MV-4-11 (cell line): ENCODE results near the gene CDHR3.

Experiments
- DNase-seq: peaks from one replicate; lab custom pipeline; 2025; lab: John Stamatoyannopoulos, UW

CDHR3 gene

DNA sequence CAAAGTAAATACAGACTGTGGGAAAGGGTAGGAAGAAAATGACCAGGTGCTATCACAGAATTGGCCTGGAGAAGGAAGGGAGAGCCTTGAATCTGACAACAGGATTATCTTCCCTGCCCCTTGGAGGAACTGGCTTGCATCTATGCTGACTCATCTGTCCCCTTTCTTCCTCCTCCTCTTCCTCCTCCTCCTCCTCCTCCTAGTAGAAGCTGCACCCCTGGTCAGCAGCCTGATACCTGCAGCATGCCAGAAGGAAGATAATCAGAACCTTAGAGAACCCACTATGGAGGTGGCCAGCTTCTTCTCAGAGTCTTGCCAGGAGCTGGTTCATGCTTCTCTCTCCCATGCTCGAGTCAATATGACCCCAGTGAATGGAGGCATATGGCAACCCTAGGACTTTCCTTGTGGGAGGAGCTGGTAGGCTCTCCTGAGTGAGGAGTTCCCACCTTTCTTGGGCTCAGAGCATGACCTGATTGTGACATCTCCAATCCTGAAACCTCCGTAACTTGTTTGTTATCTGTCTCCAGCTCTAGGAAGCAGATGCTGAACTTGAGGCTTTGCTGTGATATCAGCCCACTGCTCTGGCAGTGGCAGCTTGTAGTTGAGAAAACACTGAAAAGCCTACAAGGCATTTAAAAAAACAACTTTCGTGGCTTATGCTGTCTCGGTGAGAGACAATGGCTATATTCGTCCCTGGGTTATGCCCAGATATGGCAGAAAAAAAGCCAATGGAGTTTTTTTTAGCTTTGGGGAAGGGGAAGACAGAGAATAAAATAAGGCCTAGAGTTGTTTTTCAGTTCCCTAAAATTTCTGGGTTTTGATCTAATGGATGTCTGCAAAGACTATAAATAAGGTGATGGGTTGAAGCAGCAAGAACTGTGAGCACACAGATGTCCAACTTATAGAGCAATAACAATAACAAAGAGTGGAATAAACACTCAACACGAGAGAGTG is 60.6 kb downstream of the CDHR3 start:
- peak; percentile 88 for DNase-seq

DNA sequence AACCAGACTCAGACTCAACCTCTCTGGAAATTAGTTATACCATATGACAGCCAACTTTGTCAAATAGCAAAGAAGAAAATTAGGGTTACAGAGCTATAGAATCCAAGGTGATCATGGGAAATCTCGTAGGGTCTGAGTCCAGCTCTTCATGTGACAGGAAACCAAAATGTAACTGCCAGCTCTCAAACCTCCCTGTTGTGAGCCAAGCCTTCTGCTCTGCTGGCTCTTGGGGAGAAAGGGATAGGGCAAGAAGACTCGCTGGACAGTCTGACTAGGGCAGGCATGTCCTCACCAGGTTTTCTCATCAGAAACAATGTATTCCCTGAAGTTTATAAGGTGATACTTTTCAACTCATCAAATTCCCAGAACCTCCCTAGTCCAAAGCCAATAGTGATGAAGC is 63.0 kb downstream of the CDHR3 start:
- DNase-seq = no peak

DNA sequence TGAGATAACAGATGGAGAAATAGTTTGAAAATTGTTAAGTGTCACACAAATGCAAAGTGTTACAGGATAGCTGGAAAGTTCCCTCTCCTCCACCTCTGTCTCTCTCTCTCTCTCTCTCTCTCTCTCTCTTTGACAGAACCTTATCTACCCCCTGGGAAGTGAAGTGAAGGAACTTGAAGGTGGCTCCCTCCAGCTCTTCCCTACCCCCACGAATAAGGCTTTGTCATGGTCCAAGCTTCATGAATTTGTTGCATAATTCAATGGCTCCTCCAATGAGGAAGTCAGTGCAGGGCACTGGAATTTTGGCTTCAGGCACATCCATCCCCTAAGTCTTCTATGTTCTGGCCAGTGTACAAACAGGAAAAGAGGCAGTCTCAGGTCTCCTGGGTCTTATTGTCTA is 66.4 kb downstream of the CDHR3 start:
- no peak for DNase-seq

DNA sequence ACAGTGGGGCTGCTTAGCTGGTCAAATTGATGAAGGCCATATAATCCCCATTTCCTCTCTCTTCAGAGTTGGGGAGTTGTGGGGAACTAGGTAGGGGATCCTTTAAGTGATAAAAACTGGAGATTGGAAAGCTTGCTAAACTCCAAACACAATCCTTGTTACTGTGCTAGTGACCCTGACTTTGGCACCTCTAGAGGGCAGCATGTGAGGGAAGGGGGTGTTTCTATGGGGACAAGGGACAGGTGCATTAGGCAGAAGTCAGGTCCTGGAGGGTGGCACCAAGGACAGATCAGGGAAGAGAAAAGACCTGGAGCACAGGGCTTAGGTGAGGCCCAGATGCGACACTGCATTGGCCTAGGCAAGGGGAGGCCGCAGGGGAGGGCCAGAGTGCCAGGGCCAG is 66.9 kb downstream of the CDHR3 start:
- DNase-seq = no peak

DNA sequence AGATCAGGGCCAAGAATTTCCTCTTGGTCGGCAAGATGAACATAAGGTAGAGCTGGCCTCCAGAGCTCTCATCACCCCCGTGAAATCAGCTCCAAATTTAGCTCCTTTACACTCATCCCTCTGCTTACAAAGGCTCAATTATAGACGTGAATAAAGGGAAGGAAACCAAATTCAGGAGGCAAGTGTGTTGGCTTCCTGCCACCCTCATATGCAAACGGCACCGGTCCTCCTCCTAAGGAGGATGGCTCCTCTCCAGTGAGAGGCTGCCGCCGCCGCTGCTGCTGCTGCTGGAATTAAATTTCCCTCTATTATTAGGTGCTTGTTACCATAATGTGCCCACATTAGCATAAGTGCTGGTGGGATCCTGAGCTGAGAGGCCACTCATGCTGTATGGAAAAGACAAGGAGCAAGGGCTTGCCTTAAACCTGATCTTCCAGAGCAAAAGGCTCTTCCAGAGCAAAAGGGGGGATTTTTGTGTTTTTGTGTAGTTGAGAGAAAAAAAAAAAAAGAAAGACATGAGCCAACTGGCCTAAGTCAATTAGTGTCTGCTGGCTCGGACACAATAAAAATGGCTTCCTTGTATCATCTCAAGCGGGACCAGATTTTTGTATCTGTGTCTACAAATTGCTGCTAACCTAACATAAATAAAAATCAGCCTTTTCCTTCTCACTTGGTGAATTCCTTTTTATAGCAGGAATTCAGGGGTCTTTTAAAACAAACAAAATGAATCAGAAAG is 68.4 kb downstream of the CDHR3 start:
- DNase-seq = no peak

DNA sequence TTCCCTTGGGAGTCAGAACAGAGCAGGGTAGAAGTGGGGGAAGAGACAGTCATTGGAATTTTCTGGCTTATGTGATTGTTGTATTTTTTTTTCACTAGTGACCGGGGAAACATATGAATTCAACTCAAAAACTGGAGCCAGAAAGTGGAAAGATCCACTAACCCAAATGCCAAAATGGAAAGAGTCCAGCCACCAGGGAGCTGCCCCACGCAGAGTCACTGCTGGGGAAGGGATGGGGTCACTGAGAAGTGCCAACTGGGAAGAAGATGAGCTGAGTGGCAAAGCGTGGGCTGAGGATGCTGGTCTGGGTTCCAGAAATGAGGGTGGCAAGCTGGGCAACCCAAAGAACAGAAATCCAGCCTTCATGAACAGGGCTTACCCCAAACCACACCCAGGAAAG is 69.2 kb downstream of the CDHR3 start:
- no peak for DNase-seq

DNA sequence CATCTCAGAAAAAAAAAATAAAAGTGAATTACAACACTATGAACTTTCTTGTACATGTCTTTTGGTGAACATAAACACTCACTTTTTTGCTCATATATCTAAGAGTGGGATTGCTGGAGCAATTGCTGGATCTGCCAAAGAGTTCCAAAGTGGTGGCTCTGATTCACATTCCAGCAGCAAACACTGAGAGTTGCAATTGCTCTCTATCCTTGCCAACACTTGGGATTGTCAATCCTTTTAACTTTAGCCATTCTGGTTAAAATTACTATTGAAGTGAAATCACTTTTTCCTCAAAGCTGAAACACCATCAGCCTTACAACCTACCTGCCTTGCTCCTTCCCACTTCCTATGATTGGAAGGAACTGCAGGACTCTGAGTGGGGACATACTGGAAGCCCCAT is 70.7 kb downstream of the CDHR3 start:
- DNase-seq = no peak

DNA sequence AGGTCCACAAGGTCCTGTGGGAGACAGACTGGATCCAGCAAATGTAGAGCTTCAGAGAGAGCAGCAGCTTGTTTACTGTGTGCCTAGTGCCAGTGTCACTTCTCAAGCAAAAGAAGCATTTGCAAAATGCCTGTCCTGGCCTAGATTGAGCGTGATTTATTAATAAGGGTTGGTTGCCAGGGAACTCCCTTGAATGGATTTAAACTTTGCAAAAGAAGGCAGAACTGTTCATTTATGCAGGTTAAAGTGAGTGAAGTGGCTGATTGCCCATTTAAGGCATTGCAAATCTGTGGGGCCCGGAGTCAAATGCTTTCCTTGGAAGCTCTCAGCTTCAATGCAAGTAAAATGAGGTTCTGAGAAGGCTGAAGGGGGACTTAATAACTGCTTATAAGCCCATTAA is 71.3 kb downstream of the CDHR3 start:
- no peak for DNase-seq

DNA sequence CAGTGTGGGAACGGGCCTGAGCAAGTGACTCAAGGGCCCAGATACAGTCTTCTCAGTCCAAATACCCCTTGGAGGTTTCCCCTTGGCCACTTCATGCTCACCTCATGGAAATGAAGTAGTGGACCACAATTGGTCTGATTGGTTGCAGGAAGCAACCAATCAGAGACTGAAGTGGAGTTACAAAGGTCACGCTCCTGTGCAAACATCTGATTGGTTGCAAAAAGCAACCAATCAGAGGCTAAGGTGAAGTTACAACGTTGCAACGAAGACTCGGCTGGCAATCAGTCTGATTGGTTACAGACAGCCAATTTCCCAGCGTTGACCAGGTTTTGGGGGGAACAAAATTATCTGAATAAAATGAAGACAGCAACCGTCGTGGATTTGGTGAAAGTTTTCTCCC is 72.5 kb downstream of the CDHR3 start:
- no peak for DNase-seq

DNA sequence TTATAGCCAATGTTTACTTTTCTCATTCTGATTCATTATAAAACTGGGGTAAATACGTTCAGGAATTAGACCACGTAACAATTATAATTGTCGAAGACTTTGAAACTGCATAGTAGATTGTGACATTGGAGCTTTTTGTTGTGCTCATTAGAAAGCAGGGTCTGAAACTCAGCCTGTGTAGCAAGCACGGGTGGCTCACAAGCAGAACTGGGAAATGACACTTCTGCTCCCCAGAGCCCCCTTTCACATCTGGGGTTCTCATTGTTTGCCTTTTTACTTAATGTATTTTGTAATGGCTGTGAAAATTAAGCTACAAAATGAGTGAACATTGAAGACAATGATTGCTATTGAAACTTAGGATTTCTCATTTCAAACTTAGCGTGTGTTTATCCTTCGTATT is 72.9 kb downstream of the CDHR3 start:
- no peak for DNase-seq

DNA sequence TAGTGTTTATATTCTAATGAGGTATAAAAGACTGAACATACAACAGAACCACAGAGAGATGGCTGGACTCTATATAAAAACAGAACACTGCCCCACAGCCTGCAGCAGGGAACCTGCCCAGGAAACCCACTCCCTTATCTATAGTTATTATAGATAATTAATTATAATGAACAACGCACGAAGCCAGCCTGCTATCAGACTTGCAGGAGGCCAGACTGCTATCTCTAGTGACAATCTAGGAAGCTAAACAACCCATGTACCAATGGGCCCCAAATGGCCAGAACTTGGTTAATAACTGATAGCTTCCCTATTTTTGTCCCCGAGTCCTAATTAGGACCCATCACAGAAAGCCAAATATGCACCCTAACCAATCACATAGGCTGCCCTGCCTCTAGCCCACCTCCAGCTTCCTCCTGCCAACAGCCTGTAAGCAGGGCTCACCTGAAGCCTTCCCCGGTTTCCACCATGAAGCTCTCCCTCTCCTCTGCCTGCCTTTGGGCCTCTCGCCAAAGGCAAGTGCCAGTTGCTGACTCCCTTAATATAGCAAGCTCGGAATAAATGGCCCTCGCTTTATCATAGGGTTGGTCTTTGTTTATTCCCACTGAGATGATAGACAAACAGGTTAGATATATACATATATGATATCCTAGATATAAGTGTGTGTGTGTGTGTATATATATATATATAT is 74.6 kb downstream of the CDHR3 start:
- no peak for DNase-seq

DNA sequence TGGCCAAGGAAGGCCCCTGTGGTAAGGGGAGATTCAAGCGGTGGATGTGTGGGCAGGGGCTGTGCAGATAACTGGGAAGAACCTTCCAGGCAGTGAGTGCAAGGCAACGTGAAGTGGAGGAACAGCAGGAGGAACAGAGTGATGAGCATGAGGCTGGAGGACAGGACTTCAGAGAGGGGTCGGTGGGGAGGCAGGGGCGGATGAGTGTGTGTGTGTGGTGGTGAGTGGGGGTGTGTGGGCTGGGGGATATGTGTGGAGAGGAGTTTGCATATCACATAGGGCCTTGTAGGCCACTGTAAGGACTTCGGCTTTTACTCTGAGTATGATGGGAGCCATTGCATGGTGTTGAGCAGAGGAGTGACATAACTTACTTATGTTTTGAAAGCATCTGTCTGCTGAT is 75.2 kb downstream of the CDHR3 start:
- DNase-seq = no peak

DNA sequence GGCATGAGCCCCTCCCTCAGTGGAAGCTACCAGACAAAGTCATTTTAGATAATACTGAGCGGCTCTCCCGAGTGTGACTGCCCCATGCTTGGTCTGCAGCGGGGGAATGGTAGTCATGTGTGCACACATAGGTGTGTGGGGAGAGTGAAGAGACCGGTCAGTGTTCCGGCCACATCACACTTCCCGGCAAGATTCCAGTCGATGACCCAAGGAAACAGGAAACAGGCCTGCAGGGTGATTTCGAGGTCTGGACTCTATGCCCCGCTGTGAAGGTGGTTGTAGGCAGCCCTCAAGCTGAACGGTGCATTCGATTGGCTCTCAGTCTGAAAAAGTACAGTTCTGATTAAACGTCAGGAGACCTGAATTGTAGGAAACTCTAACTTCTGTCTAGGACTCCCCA is 75.9 kb downstream of the CDHR3 start:
- DNase-seq = no peak

DNA sequence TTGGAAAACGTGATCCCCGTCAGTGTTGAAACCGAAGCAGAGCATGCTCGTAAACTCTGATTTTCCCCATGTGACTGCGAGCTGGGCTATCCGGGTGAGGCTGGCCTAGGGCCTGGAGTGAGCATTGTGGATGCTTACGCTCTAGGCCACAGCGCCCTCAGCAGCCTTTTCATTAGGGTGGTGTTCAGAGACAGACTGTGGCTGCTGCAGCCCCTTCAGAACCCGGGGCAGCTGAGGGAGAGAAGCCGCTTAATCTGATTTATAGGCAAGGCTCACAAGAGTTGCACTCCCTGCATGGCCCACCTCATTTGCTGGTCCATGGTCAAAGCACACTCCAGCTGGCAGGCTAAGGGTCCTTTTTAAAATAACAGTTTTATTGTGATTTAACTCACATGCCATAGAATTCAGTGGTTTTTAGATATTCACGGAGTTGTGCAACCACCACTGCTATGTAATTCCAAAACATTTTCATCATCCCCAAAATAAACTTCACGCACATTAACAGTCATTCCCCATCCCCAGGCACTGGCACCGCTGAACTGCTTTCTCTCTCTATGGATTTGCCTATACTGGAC is 76.5 kb downstream of the CDHR3 start:
- DNase-seq = no peak

DNA sequence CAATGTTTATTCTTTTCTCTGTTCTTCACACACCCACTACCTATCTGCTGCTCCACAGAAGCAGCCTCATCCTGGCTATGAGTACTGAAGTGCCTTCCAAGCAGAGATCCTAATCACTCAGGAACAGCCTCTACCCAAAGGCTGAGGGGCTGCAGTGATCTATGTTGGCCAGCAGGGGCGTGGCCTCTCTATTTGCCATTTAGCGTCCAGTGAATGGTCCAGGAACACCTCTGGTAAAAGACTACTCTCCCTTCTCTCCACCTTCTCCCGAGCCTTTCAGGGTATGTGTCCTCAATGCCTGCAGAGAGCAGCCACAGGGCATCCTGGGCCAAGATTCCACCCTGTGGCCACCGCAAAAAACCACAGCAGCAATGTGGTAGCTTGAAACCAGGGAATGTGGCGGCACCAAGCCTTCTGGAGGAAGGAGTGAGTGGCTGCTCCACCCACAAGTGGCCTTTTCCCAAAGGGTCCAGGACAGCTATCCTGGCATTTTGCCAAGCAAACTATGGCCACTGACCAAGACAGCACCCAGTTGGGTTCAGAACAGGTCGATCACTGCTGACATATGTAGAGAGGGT is 78.2 kb downstream of the CDHR3 start:
- DNase-seq = peak; percentile 28

DNA sequence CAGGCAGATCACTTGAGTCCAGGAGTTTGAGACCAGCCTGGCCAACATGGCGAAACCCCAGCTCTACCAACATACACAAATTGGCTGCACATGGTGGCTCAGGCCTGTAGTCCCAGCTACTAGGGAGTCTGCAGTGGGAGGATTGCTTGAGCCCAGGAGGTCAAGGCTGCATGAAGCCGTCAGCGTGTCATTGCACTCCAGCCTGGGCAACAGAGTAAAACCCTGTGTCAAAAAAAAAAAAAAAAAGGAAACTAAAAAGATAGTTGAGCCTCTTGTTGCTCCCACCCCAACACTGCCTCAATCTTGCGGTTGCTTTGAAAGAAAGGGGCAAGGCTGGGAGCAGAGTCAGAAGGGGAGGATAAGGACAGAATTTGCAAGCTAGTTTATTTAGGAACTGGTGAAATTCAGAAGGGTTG is 79.1 kb downstream of the CDHR3 start:
- no peak for DNase-seq

DNA sequence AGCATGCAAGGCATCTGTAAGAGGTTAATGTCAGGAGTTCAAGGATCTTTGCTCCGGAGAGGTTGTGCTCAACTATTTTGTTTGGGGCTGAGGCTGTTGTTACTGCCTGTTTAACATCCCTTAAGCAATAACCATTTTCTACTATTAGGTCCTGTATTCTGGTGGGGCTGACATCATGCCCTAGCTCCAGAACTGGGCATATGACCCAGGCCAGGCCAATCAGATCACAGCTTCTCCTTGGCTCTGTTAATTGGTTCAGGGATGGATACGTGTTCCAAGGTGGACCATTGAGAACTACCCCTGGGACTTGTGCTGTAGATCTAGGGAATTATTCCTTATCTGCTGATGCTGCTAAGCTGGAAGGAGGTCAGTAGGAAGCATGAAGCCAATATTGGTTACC is 82.1 kb downstream of the CDHR3 start:
- no peak for DNase-seq

DNA sequence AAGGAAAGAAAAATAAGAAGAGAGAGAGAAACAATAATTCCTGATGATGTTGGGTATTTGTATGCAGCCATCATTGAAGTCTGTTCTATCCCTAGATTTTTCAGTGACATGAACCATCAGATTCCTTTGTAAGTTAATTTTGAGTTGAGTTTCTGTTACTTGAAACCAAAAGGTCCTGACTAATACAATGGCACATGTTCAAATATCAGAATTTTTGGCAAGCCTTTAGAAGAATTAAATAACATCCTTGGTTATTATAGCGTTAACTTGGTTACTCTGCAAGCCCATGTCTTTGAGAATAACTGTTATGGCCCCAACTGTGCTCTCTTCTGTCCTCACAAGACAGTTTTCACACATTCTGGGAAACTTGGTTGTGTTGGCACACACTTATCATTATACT is 82.5 kb downstream of the CDHR3 start:
- no peak for DNase-seq

DNA sequence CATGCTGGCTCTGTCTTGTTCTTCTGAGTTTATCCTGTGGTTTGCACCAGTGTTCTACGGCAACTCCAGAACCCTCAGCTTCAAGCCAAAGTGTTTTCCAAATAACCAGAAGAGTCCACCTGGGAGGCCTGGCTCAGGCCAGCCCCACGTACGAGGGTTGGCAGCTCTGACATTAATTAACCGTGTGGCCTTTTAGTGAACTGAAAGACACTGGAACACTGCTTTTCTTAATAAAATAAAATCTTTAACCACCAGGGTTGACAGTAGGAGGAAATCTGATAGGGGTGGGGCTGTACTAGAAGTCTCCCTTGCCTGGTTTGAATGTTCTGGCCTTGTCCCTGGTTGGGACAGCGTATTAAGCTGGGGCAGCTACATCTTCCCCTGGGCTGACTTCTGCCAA is 84.1 kb downstream of the CDHR3 start:
- no peak for DNase-seq

DNA sequence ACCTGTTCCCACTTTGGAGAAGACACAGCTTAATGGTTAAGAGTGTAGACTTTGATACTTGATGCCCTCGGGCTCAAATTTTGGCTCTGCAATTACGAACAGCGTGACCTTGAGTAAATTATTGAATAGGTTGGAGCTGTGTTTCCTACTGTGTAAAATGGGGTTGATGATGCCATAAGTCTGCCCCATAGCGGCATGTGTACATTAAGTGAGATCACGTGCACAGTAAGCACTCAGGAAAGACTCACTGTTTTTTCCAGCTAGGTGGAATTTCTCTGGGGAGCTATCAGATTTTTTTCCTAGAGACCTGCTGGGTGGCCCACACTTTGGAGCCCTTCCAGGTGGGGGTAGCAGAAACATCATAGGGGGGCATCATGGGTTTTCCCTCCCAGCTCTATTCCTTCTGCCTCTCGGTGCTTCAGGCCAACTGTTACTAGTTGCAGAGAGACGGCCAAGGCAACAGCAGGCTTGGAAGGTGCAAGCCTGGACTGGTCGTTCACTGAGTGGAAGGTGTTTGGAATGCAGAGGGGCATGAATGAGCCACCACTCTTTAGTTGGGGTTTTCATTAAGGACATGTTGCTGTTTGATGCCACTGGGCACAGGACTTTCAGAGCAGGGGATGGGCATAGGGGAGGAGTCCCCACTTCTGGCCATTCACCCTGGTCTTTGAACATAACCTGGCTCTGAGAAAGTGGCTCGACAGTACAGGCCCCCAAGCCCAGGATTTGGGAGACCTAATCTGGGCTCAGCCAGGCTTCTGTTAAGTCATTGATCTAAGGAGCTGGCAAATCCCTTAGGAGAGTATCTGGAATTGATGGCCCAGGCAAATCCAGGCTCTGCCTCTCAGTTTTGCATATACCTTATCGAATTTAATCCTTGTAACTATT is 85.0 kb downstream of the CDHR3 start:
- no peak for DNase-seq

DNA sequence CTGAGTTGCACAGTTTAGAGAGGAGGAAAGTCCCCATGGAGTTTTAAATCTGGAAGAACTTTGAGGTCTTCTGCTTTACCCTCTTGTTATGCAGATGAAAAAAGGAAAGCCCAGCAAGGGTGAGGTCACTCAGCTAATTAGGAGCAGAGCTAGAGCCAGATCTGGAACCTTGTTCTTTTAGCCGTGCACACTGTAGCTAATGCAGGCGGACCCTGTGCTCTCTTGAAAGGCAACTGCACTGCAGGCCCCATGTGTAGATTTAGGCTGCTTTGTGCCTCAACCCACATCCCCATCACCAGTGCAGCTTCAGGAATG is 85.6 kb downstream of the CDHR3 start:
- DNase-seq = no peak
